OCI-LY7 (cell line): Measurements from ENCODE around the gene RPS3.
A peak's percentile ranks its signal among the peaks of the same experiment; 100 is the strongest.

Source experiments
- CTCF ChIP-seq: fragments of 200-600 bp; sonication (generic); conservative IDR thresholded peaks from 2 replicates; pipeline ENCODE4 v1.5.1; 2014; ENCODE audit warnings: mild to moderate bottlenecking, antibody characterized with exemption, low read length, moderate library complexity, mixed read lengths
- EZH2phosphoT487 ChIP-seq: fragments of 200-600 bp; sonication (generic); IDR thresholded peaks from 2 replicates; pipeline ENCODE4 v1.6.1; 2018; ENCODE audit warnings: low read depth, borderline replicate concordance, mild to moderate bottlenecking, mixed run types, antibody characterized with exemption, low read length, moderate library complexity, mixed read lengths

GRCh38 chr11:75399344-75400145 lies at the start of gene RPS3:
- peak; percentile 57 for TF ChIP-seq CTCF
- no peak for TF ChIP-seq EZH2phosphoT487
